GM12874 (cell line): Measurements from ENCODE around the gene KIF14.
A peak's percentile ranks its signal among the peaks of the same experiment; 100 is the strongest.

ENCODE experiments used
- TF ChIP-seq, protein P1 (sequence below): IDR thresholded peaks from 2 replicates; pipeline ENCODE4 v1.5.1; 2011; ENCODE audit warnings: low read depth, mild to moderate bottlenecking, control low read depth, low read length, moderate library complexity; ENCODE audit not compliant: insufficient read depth

The KIF14 gene

DNA sequence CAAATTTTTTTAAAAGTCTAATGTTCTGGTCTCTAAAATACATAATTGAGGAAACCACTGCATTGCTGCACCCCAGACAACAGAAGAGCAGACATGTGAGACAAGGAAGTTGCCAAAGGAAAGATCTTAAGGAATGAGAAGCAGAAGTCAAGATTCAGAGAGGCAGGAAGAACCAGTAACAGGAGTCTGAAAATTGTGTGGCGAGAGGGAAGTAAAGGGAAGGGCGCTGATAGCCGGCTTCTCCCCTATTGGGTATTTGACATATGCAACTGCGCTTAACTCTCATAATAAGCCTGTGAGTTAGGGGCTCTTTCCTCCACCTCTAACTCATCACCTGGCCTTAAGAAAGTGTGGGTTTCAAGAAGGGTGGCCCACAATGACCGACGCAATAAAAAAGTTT lies 21.9 kb upstream of the KIF14 start:
- TF ChIP-seq, protein P1, sequence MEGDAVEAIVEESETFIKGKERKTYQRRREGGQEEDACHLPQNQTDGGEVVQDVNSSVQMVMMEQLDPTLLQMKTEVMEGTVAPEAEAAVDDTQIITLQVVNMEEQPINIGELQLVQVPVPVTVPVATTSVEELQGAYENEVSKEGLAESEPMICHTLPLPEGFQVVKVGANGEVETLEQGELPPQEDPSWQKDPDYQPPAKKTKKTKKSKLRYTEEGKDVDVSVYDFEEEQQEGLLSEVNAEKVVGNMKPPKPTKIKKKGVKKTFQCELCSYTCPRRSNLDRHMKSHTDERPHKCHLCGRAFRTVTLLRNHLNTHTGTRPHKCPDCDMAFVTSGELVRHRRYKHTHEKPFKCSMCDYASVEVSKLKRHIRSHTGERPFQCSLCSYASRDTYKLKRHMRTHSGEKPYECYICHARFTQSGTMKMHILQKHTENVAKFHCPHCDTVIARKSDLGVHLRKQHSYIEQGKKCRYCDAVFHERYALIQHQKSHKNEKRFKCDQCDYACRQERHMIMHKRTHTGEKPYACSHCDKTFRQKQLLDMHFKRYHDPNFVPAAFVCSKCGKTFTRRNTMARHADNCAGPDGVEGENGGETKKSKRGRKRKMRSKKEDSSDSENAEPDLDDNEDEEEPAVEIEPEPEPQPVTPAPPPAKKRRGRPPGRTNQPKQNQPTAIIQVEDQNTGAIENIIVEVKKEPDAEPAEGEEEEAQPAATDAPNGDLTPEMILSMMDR: no peak

DNA sequence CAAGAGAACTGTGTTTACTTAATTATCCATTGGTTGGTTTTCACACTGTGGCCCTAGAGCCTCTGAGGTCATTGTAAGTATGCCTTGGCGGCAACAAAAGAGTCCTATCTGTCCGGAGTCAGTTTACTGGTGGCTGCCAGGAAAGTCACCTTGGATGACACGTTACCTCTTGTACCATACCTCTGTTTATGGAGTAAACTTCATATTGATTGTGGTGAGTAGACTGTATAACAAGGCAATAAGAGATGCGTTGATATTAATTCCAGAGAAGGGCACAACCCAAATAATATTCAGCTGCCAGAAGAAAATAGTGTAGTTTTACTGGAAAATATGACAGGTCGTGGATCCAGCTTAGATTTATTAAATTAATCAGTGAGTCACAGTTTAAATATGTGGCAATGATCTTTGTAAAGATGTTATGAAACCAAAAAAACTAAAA lies 20.4 kb upstream of the KIF14 start:
- TF ChIP-seq, protein P1: no peak

DNA sequence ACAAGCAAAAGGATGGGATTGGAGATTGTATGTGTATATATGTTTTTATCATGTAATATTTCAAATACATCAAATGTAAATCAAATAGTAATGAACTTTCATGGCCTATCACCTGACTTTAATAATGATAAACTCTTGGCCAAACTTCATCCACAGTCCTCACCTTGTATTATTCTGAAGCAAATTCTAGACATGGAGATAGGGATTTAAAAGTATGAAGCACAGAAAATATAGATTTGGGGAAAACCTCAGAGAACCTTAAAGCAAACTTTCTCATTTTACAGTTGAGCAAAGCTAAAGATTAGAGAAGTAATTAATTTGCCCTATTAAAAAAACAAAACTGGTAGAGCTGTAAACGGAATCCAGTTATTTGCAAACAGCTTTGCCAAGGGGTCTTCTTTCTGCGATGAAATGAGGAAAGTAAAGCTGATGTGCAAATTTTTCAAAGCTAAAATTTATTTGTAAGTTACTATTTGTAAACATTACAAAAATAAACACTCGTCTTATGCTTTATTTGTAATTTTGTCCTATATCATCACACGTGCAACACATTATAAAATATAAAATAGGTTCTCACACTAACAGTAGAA lies 19.9 kb upstream of the KIF14 start:
- TF ChIP-seq, protein P1: no peak

DNA sequence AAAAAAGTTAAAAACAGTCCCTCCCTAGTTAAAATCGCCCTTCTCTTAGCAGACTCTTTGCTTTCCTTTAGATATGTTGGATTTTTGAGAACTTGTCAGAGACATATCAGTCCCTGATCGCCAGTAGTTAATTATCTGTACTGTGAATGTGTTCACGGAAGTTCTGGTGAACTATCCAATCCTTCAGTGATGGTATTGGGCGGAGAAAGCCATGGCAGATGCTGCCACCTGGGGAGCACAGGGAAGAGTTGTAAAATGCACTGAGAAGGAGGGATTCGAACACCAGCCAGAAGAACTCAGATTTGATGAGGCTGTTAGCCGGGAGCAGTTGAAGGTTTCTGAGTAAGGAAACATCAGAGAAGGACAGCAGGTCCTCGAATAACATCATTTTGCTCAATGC lies 17.5 kb upstream of the KIF14 start:
- TF ChIP-seq, protein P1: no peak

DNA sequence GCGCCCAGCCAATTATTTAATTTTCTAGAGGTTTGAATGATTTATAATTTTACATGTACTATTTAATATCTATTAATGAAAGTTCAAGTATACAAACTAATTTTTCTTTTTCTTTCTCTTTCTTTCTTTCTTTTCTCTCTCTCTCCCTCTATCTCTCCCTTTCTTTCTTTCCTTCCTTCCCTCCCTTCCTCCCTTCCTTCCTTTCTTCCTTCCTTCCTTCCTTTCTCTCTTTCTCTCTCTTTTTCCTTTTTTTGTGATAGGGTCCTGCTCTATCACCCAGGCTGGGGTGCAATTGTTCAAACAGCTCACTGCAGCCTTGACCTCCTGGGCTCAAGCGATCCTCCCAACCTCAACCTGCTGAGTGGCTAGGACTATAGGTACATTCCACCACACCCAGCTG lies 16.1 kb upstream of the KIF14 start:
- TF ChIP-seq, protein P1: no peak

DNA sequence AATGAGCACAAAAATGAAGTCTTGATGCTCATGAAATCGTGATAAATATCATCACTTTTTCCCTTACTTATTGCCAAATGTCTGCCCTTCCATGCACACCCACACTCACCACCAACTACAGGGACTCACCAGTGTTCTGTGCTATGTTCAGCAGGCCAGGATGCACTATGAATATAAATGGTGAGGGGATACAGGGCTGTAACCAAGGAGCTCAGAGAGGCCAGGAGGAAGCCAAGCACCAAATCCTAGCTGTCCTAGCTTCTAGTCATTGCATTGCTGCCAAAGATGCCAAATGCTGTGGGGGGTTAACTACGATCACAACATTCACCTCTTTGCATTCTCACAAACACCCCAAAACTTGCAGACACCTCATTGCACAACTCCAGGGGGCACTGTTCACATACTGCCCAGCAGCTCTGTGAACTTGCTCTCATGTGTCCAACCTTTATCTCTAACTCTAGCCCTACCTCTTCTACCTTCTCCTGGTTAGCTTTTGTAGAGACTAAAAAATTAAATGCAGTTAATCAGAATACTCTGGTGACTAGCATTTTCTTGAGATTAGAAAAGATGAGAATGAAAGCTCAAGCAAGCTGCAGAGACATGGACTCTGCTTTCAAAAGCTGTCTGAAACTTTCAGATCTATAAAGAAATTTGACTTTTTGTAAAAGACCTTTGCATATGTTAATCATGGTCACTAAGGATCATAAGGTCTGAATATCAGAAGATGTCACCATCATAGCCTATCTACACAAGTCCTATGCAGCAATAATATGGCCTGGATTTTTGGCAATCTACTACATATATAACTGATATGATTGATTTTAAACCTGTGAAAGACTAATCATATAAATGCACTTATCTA lies 13.9 kb upstream of the KIF14 start:
- TF ChIP-seq, protein P1: peak; percentile 50; the same call in 1 of the 2 replicates

DNA sequence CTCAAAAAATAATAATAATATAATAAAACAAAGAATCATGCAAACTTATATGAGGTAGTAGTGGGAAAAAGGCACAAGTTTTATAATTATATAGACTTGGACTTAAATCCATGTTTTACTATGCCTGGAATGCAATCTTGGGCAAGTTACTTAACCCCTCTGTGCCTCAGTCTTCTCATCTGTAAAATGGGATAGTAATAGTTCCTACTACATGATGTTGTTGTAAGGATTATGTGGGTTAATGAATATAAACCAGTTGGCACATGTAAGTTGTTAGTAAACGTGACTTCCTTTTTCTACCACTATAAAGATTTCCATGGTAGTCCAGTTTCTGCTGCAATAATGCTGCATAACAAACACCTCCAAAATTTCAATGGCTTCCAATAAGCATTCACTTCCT lies 10.8 kb upstream of the KIF14 start:
- TF ChIP-seq, protein P1: no peak
